CD4-positive, alpha-beta T cell treated with Interleukin-17A for 4 hours (primary cell): ENCODE data around the gene HGS.

ENCODE experiments used
- DNase-seq: peaks from one replicate; pipeline ENCODE4 v3.0.0-alpha.2; 2020; ENCODE audit warnings: mixed read lengths

The HGS gene

GRCh38 chr17:81656835-81657234 lies 27.0 kb upstream of the HGS start:
- no peak for DNase-seq

- no peak for DNase-seq
Observed at GRCh38 chr17:81659038-81659437, 24.8 kb upstream of the HGS start.

- no peak for DNase-seq
Observed at GRCh38 chr17:81660441-81660840, 23.4 kb upstream of the HGS start.

- DNase-seq, result no peak
Observed at GRCh38 chr17:81662002-81662401, 21.8 kb upstream of the HGS start.

- DNase-seq, result no peak
Observed at GRCh38 chr17:81664051-81664470, 19.8 kb upstream of the HGS start.

GRCh38 chr17:81665205-81666091 lies 18.4 kb upstream of the HGS start:
- DNase-seq, result peak; percentile 39

- DNase-seq, result peak; percentile 43
Observed at GRCh38 chr17:81666092-81666341, 17.8 kb upstream of the HGS start.

GRCh38 chr17:81666342-81667191 lies 17.2 kb upstream of the HGS start, which contains the start of the genes CCDC137 and OXLD1:
Gene CCDC137, plus strand, starts transcription at chr17:81666737. Its CDS starts 30 bp downstream, at chr17:81666767.
Gene OXLD1, minus strand, starts transcription at chr17:81666605. Its CDS starts 28 bp downstream, at chr17:81666577.
- DNase-seq, result peak; percentile 95

- peak; percentile 15 for DNase-seq
Observed at GRCh38 chr17:81667754-81668153, 16.1 kb upstream of the HGS start.

GRCh38 chr17:81672504-81672903 lies 11.3 kb upstream of the HGS start:
- DNase-seq, result no peak

GRCh38 chr17:81672954-81673353 lies 10.9 kb upstream of the HGS start:
- no peak for DNase-seq

GRCh38 chr17:81673561-81674258 lies 10.1 kb upstream of the HGS start:
- no peak for DNase-seq

GRCh38 chr17:81675515-81676221 lies 8.1 kb upstream of the HGS start:
- peak; percentile 20 for DNase-seq

- DNase-seq, result no peak
Observed at GRCh38 chr17:81676906-81677305, 6.9 kb upstream of the HGS start.

GRCh38 chr17:81680150-81680549 lies 3.7 kb upstream of the HGS start:
- DNase-seq, result no peak

GRCh38 chr17:81681672-81682071 lies 2.1 kb upstream of the HGS start:
- DNase-seq, result no peak

- DNase-seq, result no peak
Observed at GRCh38 chr17:81682565-81683207, 1.1 kb upstream of the HGS start.

- DNase-seq, result peak; percentile 13
Observed at GRCh38 chr17:81683208-81683583, 615 bp upstream of the HGS start.

- DNase-seq, result peak; percentile 28
Observed at GRCh38 chr17:81684442-81684911, 666 bp downstream of the HGS start.

GRCh38 chr17:81685108-81685507 lies 1.3 kb downstream of the HGS start:
- peak; percentile 41 for DNase-seq

- DNase-seq, result no peak
Observed at GRCh38 chr17:81686614-81687013, 2.8 kb downstream of the HGS start.
